GM19351 (cell line): ENCODE results near the gene CHST12.
"Not testable (repeated sequence)": the region's sequence is repeated elsewhere in the genome, so short reads cannot be mapped to it uniquely, and the experiment has no call there.

ENCODE experiments used
- ATAC-seq: cut with Tn5 transposase; IDR thresholded peaks from one replicate; pipeline ENCODE4 v1.9.1; 2021; ENCODE audit warnings: mild to moderate bottlenecking, moderate library complexity; ENCODE audit not compliant: unreplicated experiment

Gene CHST12

GRCh38 chr7:2402687-2403013 is 761 bp upstream of the CHST12 start:
- no peak for ATAC-seq

- ATAC-seq: peak; percentile 5
Measured at GRCh38 chr7:2403718-2404648, 572 bp downstream of the CHST12 start.

- no peak for ATAC-seq
Measured at GRCh38 chr7:2404714-2405119, 1.3 kb downstream of the CHST12 start.

- ATAC-seq: no peak
Measured at GRCh38 chr7:2405201-2405600, 1.8 kb downstream of the CHST12 start.

- ATAC-seq: peak; percentile 65
Measured at GRCh38 chr7:2405601-2406345, 2.4 kb downstream of the CHST12 start.

- no peak for ATAC-seq
Measured at GRCh38 chr7:2409745-2410414, 6.5 kb downstream of the CHST12 start.

GRCh38 chr7:2411049-2411448 is 7.6 kb downstream of the CHST12 start:
- no peak for ATAC-seq

- no peak for ATAC-seq
Measured at GRCh38 chr7:2411815-2412586, 8.6 kb downstream of the CHST12 start.

GRCh38 chr7:2412587-2413201 is 9.3 kb downstream of the CHST12 start:
- ATAC-seq: no peak

- no peak for ATAC-seq
Measured at GRCh38 chr7:2416063-2416462, 12.7 kb downstream of the CHST12 start.

- no peak for ATAC-seq
Measured at GRCh38 chr7:2416650-2417049, 13.2 kb downstream of the CHST12 start.

GRCh38 chr7:2417178-2417577 is 13.8 kb downstream of the CHST12 start:
- ATAC-seq: not testable (repeated sequence)

GRCh38 chr7:2417981-2418481 is 14.6 kb downstream of the CHST12 start:
- no peak for ATAC-seq

GRCh38 chr7:2420216-2420933 is 17.0 kb downstream of the CHST12 start:
- ATAC-seq: no peak

- ATAC-seq: no peak
Measured at GRCh38 chr7:2421943-2422310, 18.5 kb downstream of the CHST12 start.

- no peak for ATAC-seq
Measured at GRCh38 chr7:2425749-2426148, 22.3 kb downstream of the CHST12 start.

GRCh38 chr7:2431260-2431867 is 28.0 kb downstream of the CHST12 start:
- no peak for ATAC-seq

GRCh38 chr7:2432910-2433712 is 29.7 kb downstream of the CHST12 start:
- ATAC-seq: no peak
